Lower lobe of right lung (tissue), 2 donors: ENCODE measurements around the gene GKN2. TPM values are rescaled to one million over a fixed set of nuclear protein-coding genes. Genes with fewer than 3 reads are reported as not detected.

Source experiments
- ATAC-seq, 2 donors: fragments of 200-7000 bp; cut with Tn5 transposase; one replicate each; pipeline ENCODE4 v1.9.1; 2020 to 2022; ENCODE audit warnings: mild to moderate bottlenecking in 2 of 2, moderate library complexity in 2 of 2
- DNase-seq: peaks from one replicate; pipeline ENCODE4 v3.0.0-alpha.2; 2020
- H3K27ac ChIP-seq: fragments of 200-600 bp; one replicate; pipeline ENCODE4 v1.8.0; 2022
- H3K27me3 ChIP-seq: fragments of 200-600 bp; one replicate; pipeline ENCODE4 v1.8.0; 2022; ENCODE audit warnings: low read depth
- H3K36me3 ChIP-seq: fragments of 200-600 bp; one replicate; pipeline ENCODE4 v1.8.0; 2022; ENCODE audit warnings: mild to moderate bottlenecking
- H3K4me1 ChIP-seq: fragments of 200-600 bp; one replicate; pipeline ENCODE4 v1.8.0; 2022
- H3K4me3 ChIP-seq: fragments of 200-600 bp; one replicate; pipeline ENCODE4 v1.8.0; 2022; ENCODE audit warnings: mild to moderate bottlenecking
- H3K9me3 ChIP-seq: fragments of 200-600 bp; one replicate; pipeline ENCODE4 v1.8.0; 2022
- intact Hi-C: fragments of 100-400 bp; cut with DNase I; formaldehyde crosslinking; loops from one replicate; pipeline ENCODE4 v1.11.0; 2022
- long read RNA-seq: library from polyadenylated mRNA; unstranded; transcript quantifications from one replicate; pipeline ENCODE4 v2.0.0, GENCODE V29; 2021
- total RNA-seq: library from RNA; stranded (reverse); fragmentation: NEBNext Ultra II Directional; extraction: Animal tissue kit (Norgen Biotek cat#: 25700); gene quantifications from one replicate; pipeline ENCODE4 v1.2.1, GENCODE V29; 2021
- TF ChIP-seq, protein P1 (sequence below): fragments of 200-600 bp; IDR thresholded peaks from one replicate; pipeline ENCODE4 v1.8.0; 2022; ENCODE audit warnings: antibody characterized with exemption, mild to moderate bottlenecking
- donor health status: DM: no; HTN: yes; CAD: no; lungs with severe emphysema.

The GKN2 gene, protein sequence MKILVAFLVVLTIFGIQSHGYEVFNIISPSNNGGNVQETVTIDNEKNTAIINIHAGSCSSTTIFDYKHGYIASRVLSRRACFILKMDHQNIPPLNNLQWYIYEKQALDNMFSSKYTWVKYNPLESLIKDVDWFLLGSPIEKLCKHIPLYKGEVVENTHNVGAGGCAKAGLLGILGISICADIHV
- 53.3 TPM for total RNA-seq
- long read RNA-seq, transcript GKN2-201 (6 exons, 800 nt) = major isoform, 28 of 29 reads
- long read RNA-seq, partial matches to known transcripts = 0 of 29 reads
- long read RNA-seq, other reads (novel, unspliced or antisense) = 1 of 29 reads

DNA sequence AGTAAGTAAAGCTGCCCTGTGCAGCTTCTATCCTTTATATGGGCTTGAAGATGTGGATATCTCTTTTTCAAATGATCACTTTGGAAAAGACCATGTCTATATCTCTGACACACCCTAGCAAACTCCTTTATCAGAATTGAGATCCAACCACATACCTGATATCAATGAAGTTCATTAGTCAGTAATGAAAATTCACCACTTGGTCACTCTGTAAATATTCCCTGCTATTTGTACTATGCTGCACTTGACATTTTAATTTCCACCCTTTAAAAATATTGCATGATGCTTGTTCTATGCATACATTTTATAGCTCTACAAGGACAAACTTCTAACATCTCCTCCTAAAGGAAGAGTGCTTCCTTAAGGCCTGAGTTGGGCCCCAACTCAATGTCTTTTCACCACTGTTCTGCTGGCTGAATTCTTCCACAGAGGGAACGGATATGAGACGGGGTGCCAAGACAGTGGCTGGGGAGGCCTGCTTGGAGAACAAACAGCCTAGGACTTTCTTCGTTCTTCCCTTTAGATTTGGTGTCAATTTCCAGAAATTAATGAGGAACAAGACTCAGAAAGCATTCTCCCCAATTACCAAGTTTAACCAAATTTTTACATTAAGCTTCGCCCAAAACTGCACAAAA is at the start of gene GKN2:
GKN2 (minus strand) TSS at position 7 of the 635 bp plus-strand sequence. CDS start 32 bp downstream, outside the sequence.
- peak within 1 kb of the TSS; percentile 54 for H3K27ac ChIP-seq
- intact Hi-C loops = no loop called here

DNA sequence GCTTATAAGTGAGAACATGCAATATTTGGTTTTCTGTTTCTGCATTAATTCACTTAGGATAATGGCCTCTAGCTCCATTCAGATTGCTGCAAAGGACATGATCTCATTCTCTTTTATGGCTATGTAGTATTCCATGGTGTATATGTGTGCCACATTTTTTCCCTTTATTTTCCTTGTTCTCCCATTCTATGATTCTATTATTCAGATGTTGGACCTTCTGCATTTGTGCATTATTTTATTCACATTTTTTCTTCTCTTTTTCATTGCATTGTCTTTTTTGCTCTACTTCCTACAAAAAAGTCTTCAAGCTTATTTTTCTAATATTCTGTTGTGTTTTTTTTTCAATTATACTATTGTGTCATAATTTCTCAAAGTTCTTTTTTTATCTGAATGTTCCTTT is 49.2 kb upstream of the GKN2 start:
- TF ChIP-seq, protein P1, sequence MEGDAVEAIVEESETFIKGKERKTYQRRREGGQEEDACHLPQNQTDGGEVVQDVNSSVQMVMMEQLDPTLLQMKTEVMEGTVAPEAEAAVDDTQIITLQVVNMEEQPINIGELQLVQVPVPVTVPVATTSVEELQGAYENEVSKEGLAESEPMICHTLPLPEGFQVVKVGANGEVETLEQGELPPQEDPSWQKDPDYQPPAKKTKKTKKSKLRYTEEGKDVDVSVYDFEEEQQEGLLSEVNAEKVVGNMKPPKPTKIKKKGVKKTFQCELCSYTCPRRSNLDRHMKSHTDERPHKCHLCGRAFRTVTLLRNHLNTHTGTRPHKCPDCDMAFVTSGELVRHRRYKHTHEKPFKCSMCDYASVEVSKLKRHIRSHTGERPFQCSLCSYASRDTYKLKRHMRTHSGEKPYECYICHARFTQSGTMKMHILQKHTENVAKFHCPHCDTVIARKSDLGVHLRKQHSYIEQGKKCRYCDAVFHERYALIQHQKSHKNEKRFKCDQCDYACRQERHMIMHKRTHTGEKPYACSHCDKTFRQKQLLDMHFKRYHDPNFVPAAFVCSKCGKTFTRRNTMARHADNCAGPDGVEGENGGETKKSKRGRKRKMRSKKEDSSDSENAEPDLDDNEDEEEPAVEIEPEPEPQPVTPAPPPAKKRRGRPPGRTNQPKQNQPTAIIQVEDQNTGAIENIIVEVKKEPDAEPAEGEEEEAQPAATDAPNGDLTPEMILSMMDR = no peak
- intact Hi-C loops = no loop called here
- no peak for ATAC-seq

More for the DNA sequence above, at the start of gene GKN2:
- H3K27me3 ChIP-seq = no peaks in the 10 kb centered on the region
- no peaks in the 10 kb centered on the region for H3K36me3 ChIP-seq
- no peaks in the 10 kb centered on the region for H3K4me1 ChIP-seq
- H3K4me3 ChIP-seq = peak within 1 kb of the TSS; percentile 30
- DNase-seq (no peak), ATAC-seq (peak; percentile 72 to 91)
- TF ChIP-seq, protein P1 = no peak
- H3K9me3 ChIP-seq = no peaks in the 10 kb centered on the region

DNA sequence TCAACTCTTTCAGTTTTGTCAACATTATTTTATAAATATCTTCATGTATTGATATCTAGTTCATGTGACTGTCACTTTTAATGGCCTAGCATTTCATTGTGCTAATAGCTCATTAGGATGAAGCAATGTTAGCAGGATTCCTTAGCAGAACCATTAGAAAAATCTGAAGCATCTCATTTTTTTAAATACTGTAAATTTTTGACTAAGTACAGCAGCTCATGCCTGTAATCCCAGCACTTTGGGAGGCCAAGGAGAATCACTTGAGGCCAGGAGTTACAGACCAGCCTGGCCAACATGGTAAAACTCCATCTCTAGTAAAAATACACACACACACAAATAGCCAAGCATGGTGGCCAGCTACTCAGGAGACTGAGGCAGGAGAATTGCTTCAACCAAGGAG is 44.7 kb upstream of the GKN2 start:
- Histone ChIP-seq H3K4me3 (no peak overlapping the region), H3K9me3 (peaks cover 4% of the 10 kb centered on the region), H3K36me3 (no peaks in the 10 kb centered on the region), H3K27me3 (no peaks in the 10 kb centered on the region), H3K4me1 (no peaks in the 10 kb centered on the region), H3K27ac (no peak overlapping the region)
- intact Hi-C loops = no loop called here
- TF ChIP-seq, protein P1 = no peak
- DNase-seq = no peak
- ATAC-seq = no peak

More for the DNA sequence above, 49.2 kb upstream of the GKN2 start:
- Histone ChIP-seq H3K4me3 (no peak overlapping the region), H3K4me1 (no peaks in the 10 kb centered on the region), H3K36me3 (no peaks in the 10 kb centered on the region), H3K27me3 (no peaks in the 10 kb centered on the region), H3K9me3 (peaks cover 4% of the 10 kb centered on the region), H3K27ac (no peak overlapping the region)
- DNase-seq = no peak

DNA sequence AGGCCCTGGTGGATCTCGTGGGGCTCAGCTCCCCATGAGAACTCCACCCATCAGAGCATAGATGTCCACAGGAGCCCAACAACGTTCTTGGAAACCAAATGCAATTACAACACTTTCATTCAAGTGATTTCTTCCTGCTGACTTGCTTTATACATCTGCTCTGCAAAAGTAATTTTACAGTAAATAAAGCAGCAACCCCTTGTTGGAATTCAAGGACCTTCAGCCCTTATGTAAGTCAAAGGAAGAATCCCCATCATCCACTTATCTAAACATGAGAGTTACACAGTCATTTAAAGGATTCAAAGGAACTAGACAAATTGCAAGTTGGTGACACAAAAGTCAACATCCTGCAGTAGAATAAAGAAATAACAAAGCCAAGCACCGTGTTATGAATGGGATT is 43.2 kb upstream of the GKN2 start:
- Histone ChIP-seq H3K27ac (no peak overlapping the region), H3K4me1 (no peaks in the 10 kb centered on the region), H3K4me3 (no peak overlapping the region), H3K9me3 (no peaks in the 10 kb centered on the region), H3K27me3 (no peaks in the 10 kb centered on the region), H3K36me3 (no peaks in the 10 kb centered on the region)
- DNase-seq (no peak), ATAC-seq (no peak)
- intact Hi-C loops = no loop called here
- TF ChIP-seq, protein P1 = no peak

DNA sequence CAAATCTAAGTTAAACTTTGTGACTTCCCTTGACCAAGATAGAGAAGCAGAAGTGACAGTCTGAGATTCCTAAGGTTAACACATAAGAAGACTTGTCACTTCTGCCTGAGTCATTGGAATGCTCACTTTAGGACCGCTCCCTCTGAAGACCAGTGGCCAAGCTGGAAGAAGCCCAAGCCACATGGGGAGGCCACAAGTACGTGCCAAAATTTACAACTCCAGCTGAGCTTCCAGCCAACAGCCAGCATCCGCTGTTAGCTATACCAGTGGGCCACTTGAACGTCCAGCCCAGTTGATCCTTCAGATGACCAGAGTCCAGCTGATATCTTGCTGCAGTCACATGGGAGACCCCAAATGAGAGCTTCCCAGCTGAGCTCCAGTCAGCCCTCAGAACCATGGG is 42.2 kb upstream of the GKN2 start:
- TF ChIP-seq, protein P1 = no peak
- no peaks in the 10 kb centered on the region for H3K9me3 ChIP-seq
- intact Hi-C loops = no loop called here
- no peak overlapping the region for H3K27ac ChIP-seq
- no peaks in the 10 kb centered on the region for H3K27me3 ChIP-seq
- H3K4me3 ChIP-seq = no peak overlapping the region
- peak in 1 of 2 donors; percentile 42 for ATAC-seq
- H3K4me1 ChIP-seq = no peaks in the 10 kb centered on the region
- DNase-seq = no peak
- H3K36me3 ChIP-seq = no peaks in the 10 kb centered on the region
